ENCODE data around the gene PTPN4.

Gene PTPN4, protein sequence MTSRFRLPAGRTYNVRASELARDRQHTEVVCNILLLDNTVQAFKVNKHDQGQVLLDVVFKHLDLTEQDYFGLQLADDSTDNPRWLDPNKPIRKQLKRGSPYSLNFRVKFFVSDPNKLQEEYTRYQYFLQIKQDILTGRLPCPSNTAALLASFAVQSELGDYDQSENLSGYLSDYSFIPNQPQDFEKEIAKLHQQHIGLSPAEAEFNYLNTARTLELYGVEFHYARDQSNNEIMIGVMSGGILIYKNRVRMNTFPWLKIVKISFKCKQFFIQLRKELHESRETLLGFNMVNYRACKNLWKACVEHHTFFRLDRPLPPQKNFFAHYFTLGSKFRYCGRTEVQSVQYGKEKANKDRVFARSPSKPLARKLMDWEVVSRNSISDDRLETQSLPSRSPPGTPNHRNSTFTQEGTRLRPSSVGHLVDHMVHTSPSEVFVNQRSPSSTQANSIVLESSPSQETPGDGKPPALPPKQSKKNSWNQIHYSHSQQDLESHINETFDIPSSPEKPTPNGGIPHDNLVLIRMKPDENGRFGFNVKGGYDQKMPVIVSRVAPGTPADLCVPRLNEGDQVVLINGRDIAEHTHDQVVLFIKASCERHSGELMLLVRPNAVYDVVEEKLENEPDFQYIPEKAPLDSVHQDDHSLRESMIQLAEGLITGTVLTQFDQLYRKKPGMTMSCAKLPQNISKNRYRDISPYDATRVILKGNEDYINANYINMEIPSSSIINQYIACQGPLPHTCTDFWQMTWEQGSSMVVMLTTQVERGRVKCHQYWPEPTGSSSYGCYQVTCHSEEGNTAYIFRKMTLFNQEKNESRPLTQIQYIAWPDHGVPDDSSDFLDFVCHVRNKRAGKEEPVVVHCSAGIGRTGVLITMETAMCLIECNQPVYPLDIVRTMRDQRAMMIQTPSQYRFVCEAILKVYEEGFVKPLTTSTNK

DNA sequence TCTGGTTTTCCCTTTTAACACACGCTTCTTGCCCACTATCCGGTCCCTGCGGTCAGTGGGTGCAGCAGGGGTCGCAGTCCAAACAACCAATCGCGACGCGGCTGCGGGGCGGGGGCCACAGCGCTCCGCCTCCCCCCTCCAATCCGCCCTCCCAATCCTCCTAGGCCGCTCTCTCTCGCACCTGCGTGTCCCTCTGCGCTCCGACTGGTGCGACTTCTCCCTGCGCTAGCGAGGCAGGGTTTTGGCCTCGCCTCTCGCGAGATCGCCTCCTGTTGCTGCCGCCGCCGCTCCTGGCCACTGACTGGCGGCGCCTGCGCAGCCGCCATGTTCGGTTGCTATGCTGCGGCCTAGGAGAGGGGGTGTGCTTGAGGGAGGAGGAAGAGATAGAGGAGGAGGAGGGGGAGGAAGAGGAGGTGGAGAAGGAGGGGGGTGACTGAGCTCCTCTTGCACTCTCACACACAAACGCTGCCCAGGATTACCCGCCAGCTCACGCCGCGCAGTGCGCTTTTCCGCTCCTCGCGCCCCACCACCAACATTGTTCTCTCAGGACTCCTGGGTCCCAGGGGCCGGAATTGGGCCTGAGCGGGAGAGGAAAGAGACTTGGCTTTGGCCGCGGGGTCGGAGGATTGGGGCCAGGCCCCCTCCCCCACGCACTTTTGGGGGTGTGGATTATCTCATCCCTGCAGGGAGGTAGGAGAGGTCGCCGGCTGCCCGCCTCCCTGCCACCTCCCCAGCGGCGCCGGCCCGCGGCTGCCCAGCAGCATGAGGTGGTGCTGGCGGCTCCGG is at the start of gene PTPN4:
Gene PTPN4 (plus strand): TSS at position 472 of the 786 bp plus-strand sequence. CDS start 49,932 bp downstream, outside the sequence.
- DNase-seq (ENCODE audit: low read depth in 3 of 3) = peak; percentile 87 to 92 (median 89)

DNA sequence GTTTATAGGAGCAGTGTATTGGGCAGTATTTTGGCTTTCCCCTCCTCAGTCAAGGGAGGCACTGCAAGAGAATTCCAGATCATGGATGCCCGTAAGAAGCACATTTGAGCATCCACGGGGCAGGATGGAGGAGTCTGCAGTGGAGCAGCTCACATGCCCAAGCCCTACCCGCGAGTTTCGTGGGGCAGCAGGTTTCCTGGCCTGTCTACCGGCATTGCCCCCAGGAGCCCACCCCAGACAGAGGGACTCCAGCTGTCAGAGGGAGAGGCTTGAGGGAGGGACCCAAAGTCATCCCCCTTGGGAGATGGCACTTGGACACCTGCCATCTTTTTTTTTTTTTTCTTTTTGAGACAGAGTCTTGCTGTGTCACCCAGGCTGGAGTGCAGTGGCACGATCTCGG is 49.4 kb upstream of the PTPN4 start:
- no peak for DNase-seq (ENCODE audit: low read depth in 3 of 3)

DNA sequence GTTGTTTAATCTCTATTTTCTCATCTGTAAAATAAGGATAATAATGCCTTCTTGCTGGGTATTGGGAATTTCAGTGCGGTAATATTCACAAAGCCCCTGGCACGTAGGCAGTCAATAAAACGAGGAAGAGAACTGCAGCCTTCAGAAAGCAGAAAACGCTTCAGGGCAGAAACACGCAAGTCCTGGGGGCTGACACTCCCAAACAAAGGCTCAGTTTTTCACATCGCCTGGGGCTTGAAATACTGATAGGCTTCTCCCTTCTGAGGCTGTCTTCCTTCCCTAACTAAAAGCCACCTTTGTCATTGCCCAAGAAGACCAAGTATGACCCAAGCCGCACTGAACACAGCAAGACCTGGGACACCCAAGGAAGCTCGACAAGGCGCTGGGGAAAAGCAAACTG is 48.4 kb upstream of the PTPN4 start:
- DNase-seq (ENCODE audit: low read depth in 3 of 3) = no peak

DNA sequence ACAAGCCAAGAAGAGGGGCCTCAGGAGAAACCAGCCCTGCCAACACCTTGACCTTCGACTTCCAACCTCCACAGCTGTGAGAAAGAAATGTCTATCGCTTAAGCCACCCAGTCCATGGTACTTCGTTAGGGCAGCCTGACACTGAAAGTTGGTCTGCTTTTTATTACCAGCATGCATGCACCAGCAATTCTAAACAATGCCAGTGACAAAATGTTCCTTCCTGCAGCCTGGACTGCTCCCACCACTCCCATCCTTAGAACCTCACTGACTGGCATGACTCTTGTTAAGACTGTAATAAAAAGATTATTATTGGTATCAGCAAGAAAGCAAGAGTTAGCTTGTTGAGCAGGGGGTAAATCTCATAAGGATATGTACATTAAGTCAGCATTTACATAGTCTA is 47.2 kb upstream of the PTPN4 start:
- DNase-seq (ENCODE audit: low read depth in 3 of 3) = no peak

DNA sequence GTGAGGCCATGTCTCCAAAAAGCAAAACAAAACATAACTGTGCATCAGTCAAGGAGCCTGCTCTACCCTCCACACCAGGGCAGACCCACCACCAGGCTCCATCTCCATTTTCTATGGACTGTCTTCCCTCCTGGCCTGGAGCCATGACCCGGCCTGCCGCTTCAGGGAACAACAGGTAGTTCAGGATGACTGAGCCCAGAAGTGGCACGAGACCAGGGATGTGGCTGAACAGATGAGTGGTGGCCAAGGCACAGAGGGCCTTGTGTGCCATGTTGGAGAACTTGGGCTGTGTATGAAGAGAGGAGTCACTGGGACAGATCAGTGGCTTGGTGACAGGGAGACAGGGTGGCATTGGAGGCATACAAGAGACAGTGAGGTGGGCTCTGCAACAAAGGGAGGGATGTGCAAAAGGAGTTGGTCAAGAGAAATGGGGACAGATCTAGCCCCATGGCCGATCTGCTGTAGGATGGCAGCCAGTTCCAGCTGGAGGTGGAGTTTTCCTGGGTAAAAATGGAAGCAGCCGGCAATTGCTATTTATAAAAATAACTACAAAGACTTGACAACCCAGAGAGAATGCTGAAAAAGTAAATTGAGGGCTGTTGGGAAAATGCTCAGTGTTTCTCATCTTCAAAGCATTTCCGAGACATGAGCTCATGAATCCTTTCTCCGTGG is 45.8 kb upstream of the PTPN4 start:
- no peak for DNase-seq (ENCODE audit: low read depth in 3 of 3)

DNA sequence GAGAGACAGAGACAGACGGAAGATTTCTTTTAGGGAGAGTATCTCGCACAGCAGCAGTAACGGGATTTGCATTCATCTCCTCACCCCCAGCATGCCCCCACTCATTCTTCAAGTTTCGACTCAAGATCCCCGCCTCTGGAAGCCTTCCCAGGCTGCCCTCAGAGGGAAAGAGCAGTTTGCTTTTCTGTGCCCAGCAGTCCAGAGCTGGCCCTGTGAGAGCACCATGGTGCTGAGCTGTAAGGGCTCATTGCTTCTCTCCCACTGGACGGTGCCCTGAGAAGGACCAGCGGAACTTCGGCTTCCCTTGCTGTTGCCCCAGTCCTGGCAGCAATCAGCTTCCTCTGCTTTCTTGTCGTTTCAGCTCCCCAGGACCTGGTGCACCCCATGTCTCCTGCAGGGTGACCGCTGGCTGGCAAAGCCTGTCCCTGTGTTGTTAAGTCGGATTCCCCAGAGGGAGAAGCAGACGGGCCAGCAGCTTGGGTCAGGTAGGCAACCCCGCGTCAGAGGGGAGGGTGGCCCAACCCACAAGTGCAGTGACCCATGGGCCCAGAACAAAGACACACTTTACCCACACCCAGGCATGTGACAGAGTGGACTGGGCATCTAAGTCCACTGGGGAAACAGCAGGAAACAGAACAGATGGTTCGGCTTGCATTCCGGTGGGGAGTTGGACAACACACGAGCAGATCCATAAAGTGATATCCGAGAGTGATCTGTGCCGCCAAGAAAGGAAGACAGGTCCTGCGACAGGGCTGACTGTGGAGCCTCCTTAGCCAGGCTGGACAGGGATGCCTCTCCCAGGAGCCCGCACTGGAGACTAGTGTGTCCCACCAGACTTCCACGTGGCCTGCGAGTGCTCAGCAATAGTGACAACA is 44.1 kb upstream of the PTPN4 start:
- no peak for DNase-seq (ENCODE audit: low read depth in 3 of 3)

DNA sequence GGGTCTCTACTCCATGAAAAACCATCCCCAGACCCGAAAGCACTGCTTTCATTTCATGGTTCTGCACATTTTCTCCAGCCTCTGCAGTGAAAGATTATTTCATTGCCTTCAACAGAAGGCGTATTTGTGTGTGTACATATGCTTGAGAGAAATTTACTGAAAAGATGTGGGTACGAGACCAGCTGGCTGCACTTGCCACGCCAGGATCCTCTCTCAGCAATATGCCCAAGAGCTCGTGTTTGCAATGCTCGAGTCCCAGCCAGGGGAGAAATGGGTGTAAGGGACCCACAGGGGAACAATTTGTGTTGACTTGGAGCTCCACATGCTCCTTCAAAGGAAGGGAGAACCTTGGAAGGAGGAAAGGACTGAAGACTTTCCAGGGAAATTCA is 43.4 kb upstream of the PTPN4 start:
- DNase-seq (ENCODE audit: low read depth in 3 of 3) = no peak

DNA sequence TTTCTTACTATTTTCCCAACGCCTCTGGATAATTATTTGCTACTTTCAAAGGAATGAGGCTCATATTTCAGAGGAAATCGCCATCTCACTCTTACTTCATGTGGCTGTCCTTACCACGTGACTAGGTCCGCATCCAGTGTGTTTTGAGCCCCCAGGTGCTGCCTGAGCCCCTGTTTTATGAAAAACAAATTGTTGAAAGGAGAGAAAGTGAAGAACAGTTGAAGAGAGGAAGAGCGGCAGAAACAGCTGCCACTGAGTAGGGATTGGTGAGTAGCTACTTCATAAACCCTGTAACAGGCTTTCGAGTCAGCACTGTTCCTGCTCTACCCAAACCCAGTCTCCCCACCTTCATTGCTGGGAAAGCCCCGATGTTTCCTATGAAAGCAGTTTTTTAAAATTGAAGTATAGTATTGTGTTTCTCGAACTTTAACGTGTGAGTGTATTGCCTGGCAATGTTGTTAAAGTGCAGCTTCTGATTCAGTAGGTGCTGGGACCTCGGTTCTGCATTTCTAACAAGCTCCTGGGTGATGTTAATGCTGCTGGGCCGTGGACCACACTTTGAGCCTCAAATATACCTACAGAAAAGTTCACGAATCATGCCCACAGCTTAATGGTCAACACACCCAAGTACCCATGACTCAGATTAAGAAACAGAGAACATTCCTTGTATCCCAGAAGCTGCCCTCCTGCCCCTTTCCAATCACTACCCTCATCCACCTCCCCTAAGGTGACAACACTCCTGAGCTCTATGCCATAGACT is 41.0 kb upstream of the PTPN4 start:
- no peak for DNase-seq (ENCODE audit: low read depth in 3 of 3)

DNA sequence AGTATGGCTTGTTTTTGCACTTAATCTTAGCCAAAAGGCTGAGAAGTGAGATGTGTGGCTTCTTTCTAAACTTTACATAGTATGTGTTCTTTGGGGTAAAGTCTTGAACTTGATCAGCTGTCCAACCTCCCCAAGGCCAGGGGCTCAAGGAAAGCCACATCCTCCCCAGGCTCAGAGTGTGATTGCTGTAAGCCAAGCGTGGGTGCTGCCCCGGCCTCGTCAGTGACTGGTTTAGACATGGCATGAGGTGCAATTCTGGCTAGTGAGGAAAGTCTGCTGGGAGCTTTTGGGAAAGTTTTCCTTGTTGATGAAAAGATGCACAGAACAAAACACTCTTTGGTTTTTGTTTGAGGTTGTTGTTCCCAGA is 40.5 kb upstream of the PTPN4 start:
- DNase-seq (ENCODE audit: low read depth in 3 of 3) = no peak

DNA sequence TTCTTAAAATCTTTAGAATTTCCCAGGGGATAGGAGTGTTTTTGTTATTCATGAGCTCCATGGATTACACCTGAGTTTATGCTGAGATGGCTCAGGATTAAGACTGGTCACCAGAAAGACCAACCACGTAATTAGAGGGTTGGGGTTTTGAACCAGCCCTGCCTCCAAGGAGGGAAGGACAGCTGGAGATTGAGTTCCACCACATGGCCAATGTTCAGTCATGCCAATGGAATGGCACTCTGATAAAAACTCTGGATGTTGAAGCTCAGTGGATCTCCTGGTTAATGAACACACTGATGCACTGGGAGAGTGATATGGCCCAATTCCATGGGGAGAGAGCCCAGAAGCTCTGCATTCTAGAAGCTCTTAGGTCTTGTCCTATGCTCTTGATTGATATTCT is 38.7 kb upstream of the PTPN4 start:
- no peak for DNase-seq (ENCODE audit: low read depth in 3 of 3)

DNA sequence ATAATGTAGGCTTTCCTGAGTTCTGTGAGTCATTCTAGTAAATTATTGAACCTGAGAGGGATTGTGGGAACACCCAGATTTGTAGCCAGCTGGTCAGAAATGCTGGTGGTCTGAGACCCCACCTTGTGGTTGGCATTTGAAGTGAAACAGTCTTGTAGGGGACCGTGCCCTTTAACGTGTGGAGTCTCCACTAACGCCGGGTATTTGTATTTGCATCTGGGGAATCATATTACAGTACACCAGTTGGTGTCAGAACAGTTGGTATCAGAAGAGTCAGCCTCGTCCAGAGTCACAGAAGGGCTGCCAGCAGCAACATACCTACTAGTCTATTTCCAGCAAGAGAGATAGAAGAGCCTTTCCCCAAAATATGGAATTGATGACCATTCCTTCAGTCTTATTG is 38.3 kb upstream of the PTPN4 start:
- DNase-seq (ENCODE audit: low read depth in 3 of 3) = no peak

DNA sequence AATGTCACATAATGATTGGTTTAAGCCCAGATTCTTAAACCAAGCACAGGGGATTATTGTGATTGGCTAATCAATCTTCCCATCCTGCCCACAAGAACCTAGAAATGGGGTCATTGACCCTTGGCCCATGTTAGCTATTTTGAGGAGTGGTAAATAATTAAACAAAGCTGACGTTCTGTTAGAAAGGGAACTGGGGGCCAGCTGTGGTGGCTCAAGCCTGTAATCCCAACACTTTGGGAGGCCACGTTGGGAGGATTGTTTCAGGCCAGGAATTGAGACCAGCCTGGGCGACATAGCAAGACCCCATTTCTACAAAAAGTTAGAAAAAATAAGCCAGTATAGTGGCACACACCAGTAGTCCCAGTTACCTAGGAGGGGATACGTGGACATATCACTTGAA is 37.8 kb upstream of the PTPN4 start:
- DNase-seq (ENCODE audit: low read depth in 3 of 3) = no peak

DNA sequence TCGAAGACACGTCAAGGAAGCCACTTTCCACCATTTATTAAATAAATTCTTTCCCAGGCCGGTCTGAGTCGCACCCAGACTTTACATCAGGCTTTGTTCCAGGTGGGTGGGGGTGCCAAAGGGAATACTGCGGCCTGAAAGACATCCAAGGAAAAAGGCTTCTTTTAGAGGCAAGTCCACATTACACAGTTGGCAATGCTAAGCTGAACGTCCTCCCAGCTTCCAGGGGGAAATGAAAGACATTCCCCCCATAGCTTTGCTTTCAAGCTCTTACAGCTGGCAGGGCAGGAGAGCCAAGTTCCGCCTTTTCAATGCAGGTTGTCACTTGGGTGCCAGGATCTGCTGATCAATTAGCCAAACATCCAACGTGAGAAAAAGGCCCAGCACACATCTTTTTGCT is 36.5 kb upstream of the PTPN4 start:
- DNase-seq (ENCODE audit: low read depth in 3 of 3) = no peak

DNA sequence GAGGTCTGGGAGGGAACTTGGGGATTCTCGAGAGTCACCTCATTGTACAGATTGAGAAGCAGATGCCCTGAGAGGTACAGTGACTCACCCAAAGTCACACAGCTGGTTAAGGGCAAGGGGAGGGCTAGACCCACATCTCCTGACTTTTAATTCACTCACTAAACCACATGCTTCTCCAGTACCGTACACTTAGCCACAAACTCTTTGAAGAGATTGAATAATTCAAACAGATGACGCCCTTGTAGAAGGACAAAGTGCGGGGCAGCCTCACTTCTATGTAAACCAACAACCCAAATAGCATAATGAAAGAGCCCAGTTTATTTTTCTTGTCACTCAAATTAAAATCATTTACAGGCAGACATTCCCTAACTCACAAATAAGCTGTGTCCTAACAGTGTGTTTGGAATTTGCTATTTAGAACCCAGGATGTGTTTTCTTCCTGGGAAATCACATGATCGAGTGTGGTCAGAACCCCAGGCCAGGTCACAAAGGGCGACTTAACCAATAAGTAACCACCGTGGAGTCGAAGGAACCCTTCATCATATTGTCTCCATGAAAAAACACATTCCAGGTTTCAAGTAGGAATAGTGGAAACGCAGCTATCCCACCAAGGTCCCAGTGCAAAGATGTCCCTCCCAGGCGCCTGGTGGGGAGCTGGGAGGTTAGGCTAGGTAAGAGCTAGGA is 35.8 kb upstream of the PTPN4 start:
- DNase-seq (ENCODE audit: low read depth in 3 of 3) = no peak

DNA sequence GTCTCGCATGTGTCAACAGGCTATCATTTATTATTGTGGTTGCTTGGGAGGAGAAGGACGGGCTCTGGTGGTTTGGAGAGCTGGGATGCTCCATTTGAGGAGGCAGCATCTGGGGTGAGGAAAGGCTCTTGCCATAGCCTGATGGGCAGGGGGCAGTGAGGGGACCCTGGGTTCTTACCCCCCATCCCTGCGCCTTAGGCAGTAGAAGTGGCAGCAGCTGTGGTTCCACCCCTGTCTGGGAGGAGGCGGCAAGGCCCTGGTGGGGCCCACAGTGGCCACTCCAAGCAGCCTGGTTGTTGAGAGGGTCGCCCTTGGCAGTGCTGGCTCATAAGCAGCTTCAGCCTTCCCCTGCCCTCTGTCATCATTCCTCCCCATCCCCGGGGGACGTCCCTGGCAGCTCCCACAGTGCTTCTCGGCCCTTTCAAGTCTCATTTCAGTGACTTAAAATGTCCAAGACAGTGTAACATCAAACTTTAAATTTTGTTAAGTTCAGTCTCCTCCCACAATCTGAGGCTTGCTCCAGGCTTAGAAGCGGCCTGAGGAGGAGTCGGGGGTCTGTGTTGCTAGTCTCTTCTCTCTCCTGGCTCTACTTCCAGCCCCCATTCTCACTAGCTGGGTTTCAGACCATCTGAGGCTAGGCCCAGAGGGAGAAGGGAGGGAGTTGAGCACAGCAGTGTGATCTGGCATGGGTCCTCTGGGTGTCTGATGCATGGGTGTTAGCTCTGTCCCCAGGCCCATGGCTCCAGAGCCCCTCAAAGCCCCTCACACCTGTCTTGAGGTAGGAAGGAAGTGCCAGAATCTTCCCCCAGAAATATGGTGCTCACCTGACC is 34.9 kb upstream of the PTPN4 start:
- DNase-seq (ENCODE audit: low read depth in 3 of 3) = no peak

DNA sequence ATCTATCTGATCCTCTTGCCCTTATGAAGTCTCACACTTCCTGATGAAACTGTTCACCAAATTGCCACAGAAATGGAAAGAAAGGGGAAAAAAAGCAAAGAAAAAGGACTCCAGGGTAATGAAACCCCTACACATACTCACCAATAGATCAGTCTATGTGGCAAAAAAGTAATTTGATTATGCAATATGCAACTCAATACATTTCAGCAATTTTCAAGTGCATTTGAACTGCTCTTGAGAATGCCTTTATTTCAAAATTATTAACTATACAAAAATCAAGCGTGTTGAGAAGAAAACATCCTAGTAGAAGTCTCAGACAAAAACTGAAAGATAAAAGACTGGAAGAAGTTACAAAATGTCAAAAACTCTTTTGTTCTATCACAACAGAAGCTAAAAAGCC is 32.2 kb upstream of the PTPN4 start:
- no peak for DNase-seq (ENCODE audit: low read depth in 3 of 3)

DNA sequence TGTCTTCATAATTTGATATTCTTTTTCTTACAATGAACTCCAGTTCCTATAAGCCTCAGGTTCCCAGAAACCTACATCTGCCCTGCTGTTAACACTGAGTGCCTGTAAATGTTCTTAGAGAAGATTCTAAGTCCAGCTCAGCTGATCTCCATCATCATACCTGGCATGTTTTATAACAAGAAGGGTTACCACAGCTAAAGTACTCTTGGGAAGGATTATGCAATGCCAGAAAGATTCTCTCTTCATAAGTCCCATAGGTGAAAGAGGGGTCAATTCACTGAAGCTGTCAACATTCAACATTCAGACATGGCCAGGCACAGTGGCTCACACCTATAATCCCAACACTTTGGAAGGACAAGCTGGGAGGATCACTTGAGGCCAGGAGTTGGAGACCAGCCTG is 31.3 kb upstream of the PTPN4 start:
- DNase-seq (ENCODE audit: low read depth in 3 of 3) = no peak

DNA sequence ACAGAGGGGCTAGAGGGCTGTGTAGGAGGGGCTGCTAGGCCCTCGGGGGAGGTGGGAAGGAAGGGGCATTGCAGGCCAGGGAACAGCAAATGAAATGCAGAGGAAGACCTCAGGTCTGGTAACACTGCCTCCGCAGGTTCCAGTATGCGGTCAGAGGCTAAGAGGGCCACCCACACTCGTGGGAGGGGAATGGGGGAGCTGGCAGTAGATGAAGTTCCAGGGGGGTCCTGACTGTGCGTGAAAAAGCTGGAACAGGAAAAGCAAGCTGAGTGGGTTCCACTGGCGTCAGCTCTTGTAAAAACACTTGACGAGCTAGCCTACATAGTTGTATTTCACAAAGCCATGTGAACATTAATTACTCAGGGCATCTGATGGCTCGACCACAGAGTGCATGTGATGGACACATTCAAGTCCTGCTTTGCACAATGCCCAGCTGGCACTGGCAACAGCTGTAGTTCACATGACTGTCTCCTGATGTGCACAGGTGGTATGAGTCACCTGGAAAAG is 29.0 kb upstream of the PTPN4 start:
- no peak for DNase-seq (ENCODE audit: low read depth in 3 of 3)

All from stimulated activated CD4-positive, alpha-beta T cell treated with anti-CD3 and anti-CD28 coated beads, TNF-alpha, amount 100 ng/mL, for 48 hours (primary cell).